HFF-Myc (cell line): ENCODE results near the gene TIPIN.
"Not testable (repeated sequence)": the region's sequence is repeated elsewhere in the genome, so short reads cannot be mapped to it uniquely, and the experiment has no call there.

Experiments
- DNase-seq: peaks from one replicate; pipeline ENCODE4 v3.0.0-alpha.2; 2011; ENCODE audit warnings: low read depth; ENCODE audit errors: extremely low read depth
- H3K4me3 ChIP-seq: replicated peaks from 2 replicates; pipeline ENCODE4 v1.5.1; 2011; ENCODE audit warnings: low read depth, mild to moderate bottlenecking, control low read depth, low read length
- CTCF ChIP-seq: IDR thresholded peaks from 2 replicates; pipeline ENCODE4 v1.5.1; 2012; ENCODE audit warnings: mild to moderate bottlenecking, low read depth, low read length, control low read depth; ENCODE audit errors: missing control alignments

Gene TIPIN

GRCh38 chr15:66323312-66323928 lies 33.1 kb downstream of the TIPIN start:
- no peak overlapping the region for H3K4me3 ChIP-seq
- no peak for TF ChIP-seq CTCF
- no peak for DNase-seq

GRCh38 chr15:66312144-66312543 lies 44.3 kb downstream of the TIPIN start:
- DNase-seq, result no peak
- TF ChIP-seq CTCF, result no peak
- no peak overlapping the region for H3K4me3 ChIP-seq

- DNase-seq, result no peak
Observed at GRCh38 chr15:66310786-66311185, 45.7 kb downstream of the TIPIN start.

DNA sequence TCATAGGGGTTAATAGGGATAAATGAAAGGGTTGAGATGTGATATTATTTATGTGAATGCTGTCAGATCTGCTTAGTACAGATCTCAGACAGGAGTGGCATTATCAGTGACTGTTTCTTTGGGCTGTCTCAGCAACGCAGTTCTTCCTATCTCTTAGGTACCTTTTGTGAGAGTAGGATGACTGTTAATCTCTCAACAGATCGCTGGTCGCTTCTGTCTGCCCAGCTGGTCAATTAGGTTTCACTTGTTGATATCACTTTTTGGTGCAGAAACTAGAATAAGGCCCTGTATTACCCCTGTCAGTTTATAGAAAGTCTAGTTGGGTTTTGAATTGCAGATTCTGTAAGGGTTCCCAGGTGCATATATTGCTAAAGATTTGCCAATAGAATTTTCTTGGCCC lies 46.7 kb downstream of the TIPIN start:
- H3K4me3 ChIP-seq, result no peak overlapping the region
- no peak for DNase-seq
- TF ChIP-seq CTCF, result no peak

More at GRCh38 chr15:66310786-66311185, 45.7 kb downstream of the TIPIN start:
- no peak for TF ChIP-seq CTCF
- no peak overlapping the region for H3K4me3 ChIP-seq

DNA sequence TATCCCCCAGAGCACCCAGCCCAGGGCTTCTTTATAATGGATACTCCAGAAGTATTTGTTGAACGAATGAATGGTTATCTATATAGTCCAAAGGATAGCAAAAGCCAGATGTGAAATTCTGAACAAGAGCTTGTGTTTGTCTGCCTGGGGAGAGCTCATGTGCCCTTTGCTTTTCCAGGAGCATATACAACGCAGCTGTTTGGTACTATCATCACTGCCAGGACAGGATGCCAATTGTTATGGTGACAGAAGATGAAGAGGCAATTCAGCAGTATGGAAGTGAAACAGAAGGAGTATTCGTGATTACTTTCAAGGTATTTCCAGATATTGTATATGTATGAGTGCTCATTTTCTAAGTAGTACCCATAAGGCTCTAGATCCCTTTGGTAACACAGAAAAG lies 48.0 kb downstream of the TIPIN start:
- no peak overlapping the region for H3K4me3 ChIP-seq
- DNase-seq, result no peak
- no peak for TF ChIP-seq CTCF

DNA sequence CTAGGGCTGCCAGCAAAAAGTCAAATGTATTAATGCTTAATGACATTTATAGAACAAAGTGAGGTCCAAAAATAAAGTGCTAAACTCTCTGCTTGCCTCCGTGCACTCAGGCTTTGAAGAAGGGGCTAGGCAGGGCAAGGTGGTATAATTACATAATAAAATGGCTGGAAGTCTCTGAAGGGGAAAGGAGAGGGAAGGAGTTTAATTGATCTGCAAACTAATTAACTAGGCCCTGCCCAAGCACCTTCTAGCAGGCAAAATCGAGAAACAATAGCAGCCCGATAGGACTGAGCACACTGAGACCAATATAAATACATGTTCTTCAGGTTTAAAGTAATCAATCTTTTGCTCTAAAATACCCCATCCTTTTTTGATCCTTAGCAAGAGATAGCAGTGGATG lies 50.1 kb downstream of the TIPIN start:
- TF ChIP-seq CTCF, result no peak
- H3K4me3 ChIP-seq, result no peak overlapping the region
- no peak for DNase-seq

GRCh38 chr15:66304425-66304824 lies 52.1 kb downstream of the TIPIN start:
- DNase-seq, result not testable (repeated sequence)

More at GRCh38 chr15:66304425-66304824, 52.1 kb downstream of the TIPIN start:
- H3K4me3 ChIP-seq, result not testable (repeated sequence)
